AG09319 (cell line): ENCODE results near the gene CDKL5.
A peak's percentile ranks its signal among the peaks of the same experiment; 100 is the strongest.
"Not testable (repeated sequence)": the region's sequence is repeated elsewhere in the genome, so short reads cannot be mapped to it uniquely, and the experiment has no call there.

Source experiments
- DNase-seq: peaks from one replicate; pipeline ENCODE4 v3.0.0-alpha.2; 2010; ENCODE audit warnings: low read depth; ENCODE audit errors: extremely low read depth
- TF ChIP-seq, protein P1 (sequence below): IDR thresholded peaks from 2 replicates; pipeline ENCODE4 v1.5.1; 2011; ENCODE audit warnings: low read depth, mild to moderate bottlenecking, inconsistent platforms, low read length, moderate library complexity

CDKL5 gene

GRCh38 chrX:18582910-18583493, 157.6 kb downstream of the CDKL5 start:
- TF ChIP-seq, protein P1, sequence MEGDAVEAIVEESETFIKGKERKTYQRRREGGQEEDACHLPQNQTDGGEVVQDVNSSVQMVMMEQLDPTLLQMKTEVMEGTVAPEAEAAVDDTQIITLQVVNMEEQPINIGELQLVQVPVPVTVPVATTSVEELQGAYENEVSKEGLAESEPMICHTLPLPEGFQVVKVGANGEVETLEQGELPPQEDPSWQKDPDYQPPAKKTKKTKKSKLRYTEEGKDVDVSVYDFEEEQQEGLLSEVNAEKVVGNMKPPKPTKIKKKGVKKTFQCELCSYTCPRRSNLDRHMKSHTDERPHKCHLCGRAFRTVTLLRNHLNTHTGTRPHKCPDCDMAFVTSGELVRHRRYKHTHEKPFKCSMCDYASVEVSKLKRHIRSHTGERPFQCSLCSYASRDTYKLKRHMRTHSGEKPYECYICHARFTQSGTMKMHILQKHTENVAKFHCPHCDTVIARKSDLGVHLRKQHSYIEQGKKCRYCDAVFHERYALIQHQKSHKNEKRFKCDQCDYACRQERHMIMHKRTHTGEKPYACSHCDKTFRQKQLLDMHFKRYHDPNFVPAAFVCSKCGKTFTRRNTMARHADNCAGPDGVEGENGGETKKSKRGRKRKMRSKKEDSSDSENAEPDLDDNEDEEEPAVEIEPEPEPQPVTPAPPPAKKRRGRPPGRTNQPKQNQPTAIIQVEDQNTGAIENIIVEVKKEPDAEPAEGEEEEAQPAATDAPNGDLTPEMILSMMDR, result no peak
- DNase-seq, result peak; percentile 4

- not testable (repeated sequence) for DNase-seq
These were observed 163.9 kb downstream of the CDKL5 start for GRCh38 chrX:18589292-18589691.

DNA sequence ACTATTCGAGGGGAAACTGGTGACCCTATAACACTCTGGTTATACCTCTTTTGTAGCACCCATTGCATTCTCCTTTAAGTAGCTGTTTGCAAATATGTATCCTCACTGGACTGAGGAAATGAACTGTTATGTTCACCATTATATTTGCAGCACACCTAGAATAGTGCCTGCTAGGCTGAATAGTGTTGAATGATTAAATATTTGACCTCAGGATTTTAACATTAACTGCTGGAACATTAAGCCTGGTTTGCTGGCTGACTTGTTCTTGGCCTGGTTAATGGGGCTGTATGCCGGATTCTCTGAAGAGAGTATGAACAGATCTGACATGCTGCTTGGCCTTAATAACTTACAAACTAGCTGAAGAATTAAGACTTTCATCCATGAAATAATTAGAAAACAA, 166.4 kb downstream of the CDKL5 start:
- TF ChIP-seq, protein P1, result no peak
- DNase-seq, result no peak

DNA sequence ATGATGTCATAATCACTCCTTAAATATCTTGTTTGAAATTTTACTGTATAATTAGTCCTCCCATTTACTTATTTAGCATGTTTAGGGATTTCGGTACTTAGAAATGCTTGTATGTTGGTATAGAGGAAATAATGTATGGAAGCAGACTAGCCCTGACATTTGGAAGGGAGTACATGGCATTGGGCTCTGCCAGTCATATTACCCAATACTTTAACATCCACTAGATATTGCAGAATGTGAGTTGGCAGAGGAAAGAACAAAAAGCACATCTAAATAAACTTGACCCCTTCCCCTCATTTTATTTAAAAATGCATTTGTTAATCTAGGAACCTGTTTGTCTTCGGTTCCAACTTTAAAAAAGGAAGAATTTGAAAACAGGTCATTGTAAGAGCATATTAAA, 168.7 kb downstream of the CDKL5 start:
- TF ChIP-seq, protein P1, result no peak
- DNase-seq, result no peak

DNA sequence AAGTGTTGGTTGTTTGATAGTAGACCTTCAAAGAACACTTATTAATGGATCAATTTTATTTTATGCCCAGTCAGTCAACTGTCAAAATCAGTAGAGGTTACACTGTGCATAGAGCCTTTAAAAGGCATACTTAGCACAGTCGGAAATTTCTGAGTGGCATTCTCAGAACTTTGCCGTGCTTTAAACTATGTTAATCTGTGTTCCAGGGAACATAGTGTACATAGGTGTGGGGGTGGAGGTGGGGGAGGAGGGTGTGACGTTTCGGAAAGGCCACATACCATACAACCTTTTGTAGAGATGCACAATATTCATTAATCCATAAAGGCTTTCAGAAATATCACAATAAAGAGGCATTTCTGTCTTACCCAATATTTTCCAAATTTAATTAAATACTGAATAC, 170.7 kb downstream of the CDKL5 start:
- no peak for DNase-seq
- TF ChIP-seq, protein P1, result no peak

GRCh38 chrX:18598413-18598812, 173.0 kb downstream of the CDKL5 start:
- DNase-seq, result no peak
- TF ChIP-seq, protein P1, result no peak

DNA sequence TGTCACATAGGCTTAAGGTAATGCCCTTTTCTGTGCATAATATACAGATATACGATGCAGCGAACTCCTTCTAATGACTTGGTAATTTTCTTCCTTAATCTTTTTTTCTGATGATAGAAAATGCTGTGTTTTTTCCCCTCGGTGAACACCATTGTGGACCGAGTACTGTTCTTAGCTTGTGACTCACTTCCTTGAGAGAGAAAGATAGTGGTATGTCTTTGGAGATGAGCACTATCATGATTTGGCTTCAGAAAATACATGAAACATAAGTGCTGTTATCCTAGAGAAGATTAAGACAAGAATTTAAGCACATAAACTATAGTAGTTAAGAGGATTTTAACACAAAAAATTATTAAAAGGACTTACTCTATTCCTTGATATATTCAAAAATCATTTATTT, 182.6 kb downstream of the CDKL5 start:
- no peak for DNase-seq
- TF ChIP-seq, protein P1, result no peak

GRCh38 chrX:18613930-18614639, 188.7 kb downstream of the CDKL5 start:
- TF ChIP-seq, protein P1, result no peak
- DNase-seq, result no peak
